GM12878 (cell line): Measurements from ENCODE around the gene KLHDC1. TPM values are rescaled to one million over a fixed set of nuclear protein-coding genes. Genes with fewer than 3 reads are reported as not detected.
A peak's percentile ranks its signal among the peaks of the same experiment; 100 is the strongest.

ENCODE experiments used
- ATAC-seq: fragments of 200-7000 bp; cut with Tn5 transposase; 3 replicates; pipeline ENCODE4 v1.9.1; 2020; ENCODE audit warnings: mild to moderate bottlenecking, moderate library complexity
- BruUV-seq: library from RNA; stranded (reverse); fragments of 400-500 nt; replicated peaks from 2 replicates; lab custom pipeline; 2021; lab: Mats Ljungman, UMichigan
- CTCF ChIA-PET: fragments of 300-600 bp; sonication (Branson Sonifier 250); formaldehyde crosslinking; extraction: SDS; loops from one replicate; lab custom pipeline; 2021; ENCODE audit warnings: inconsistent platforms; lab: Yijun Ruan, JAX
- POLR2A ChIA-PET: fragments of 350-600 bp; formaldehyde crosslinking; extraction: SDS; loops from one replicate; lab custom pipeline; 2021; ENCODE audit warnings: inconsistent platforms; lab: Charles Lee
- RAD21 ChIA-PET: fragments of 300-600 bp; sonication (Branson Sonifier 250); formaldehyde crosslinking; loops from one replicate; lab custom pipeline; 2023; ENCODE audit warnings: antibody characterized with exemption; ENCODE audit not compliant: unreplicated experiment; lab: Charles Lee
- SMC1A ChIA-PET: fragments of 300-600 bp; sonication (Branson Sonifier 250); formaldehyde crosslinking; loops from one replicate; lab custom pipeline; 2023; ENCODE audit not compliant: unreplicated experiment, uncharacterized antibody; lab: Charles Lee
- DNase-seq: peaks from one replicate; pipeline ENCODE4 v3.0.0-alpha.2; 2011; ENCODE audit warnings: low read depth, low spot score
- FAIRE-seq: peaks from 3 replicates; lab custom pipeline; 2011; peaks lifted over from hg19 to GRCh38; lab: Jason Lieb, UNC
- H2AFZ ChIP-seq: 2 replicates; pipeline ENCODE4 v1.6.0; 2011; ENCODE audit warnings: low read depth, low read length, control low read depth; ENCODE audit not compliant: control insufficient read depth
- H3K27ac ChIP-seq: 2 replicates; pipeline ENCODE4 v1.5.1; 2011; ENCODE audit warnings: control low read depth; ENCODE audit not compliant: control insufficient read depth, insufficient read depth
- H3K27me3 ChIP-seq, 2 experiments: replicated peaks in 1 of 2; 2 replicates each; pipeline versions ENCODE4 v1.6.0 to v1.6.1; 2011; ENCODE audit warnings: low read length in 1 of 2; ENCODE audit not compliant: control insufficient read depth in 2 of 2, insufficient read depth in 2 of 2
- H3K36me3 ChIP-seq, 2 experiments: 2 replicates each; pipeline ENCODE4 v1.5.1; 2011; ENCODE audit warnings: low read length in 1 of 2; ENCODE audit not compliant: control insufficient read depth in 2 of 2, insufficient read depth in 2 of 2
- H3K4me1 ChIP-seq: 2 replicates; pipeline ENCODE4 v1.6.1; 2011; ENCODE audit warnings: mild to moderate bottlenecking, low read length, moderate library complexity, mixed read lengths; ENCODE audit not compliant: control insufficient read depth, insufficient read depth
- H3K4me2 ChIP-seq: 2 replicates; pipeline ENCODE4 v1.6.0; 2011; ENCODE audit warnings: control low read depth; ENCODE audit not compliant: control insufficient read depth, insufficient read depth
- H3K4me3 ChIP-seq: fragments of 200-600 bp; sonication (generic); 2 replicates; pipeline ENCODE4 v1.5.1; 2016
- H3K79me2 ChIP-seq: 2 replicates; pipeline ENCODE4 v1.6.0; 2011; ENCODE audit warnings: low read length; ENCODE audit not compliant: control insufficient read depth, insufficient read depth
- H3K9ac ChIP-seq: 2 replicates; pipeline ENCODE4 v1.8.0; 2011; ENCODE audit warnings: low read length, control low read depth, mixed read lengths; ENCODE audit not compliant: control insufficient read depth, insufficient read depth
- H3K9me3 ChIP-seq: replicated peaks from 3 replicates; pipeline ENCODE4 v1.5.1; 2011; ENCODE audit warnings: mild to moderate bottlenecking, low read length; ENCODE audit not compliant: control insufficient read depth, insufficient read depth
- H4K20me1 ChIP-seq: 2 replicates; pipeline ENCODE4 v1.6.0; 2011; ENCODE audit not compliant: control insufficient read depth, insufficient read depth
- EED ChIP-seq: sonication (generic); IDR thresholded peaks from 2 replicates; pipeline ENCODE4 v1.6.1; 2016; ENCODE audit warnings: antibody characterized with exemption, low read depth
- WGBS: methylation state at CpG from one replicate; pipeline ENCODE4 v1.1.6; 2016; ENCODE audit warnings: low lambda C conversion rate; ENCODE audit not compliant: insufficient replicate concordance, insufficient coverage; ENCODE audit errors: missing lambda C conversion rate; 5-methylcytosine and 5-hydroxymethylcytosine counted together
- in situ Hi-C: fragments of 300-500 bp; cut with MboI; formaldehyde crosslinking; loops from 9 replicates; pipeline ENCODE4 v1.14.3; 2018; ENCODE audit warnings: mixed read lengths
- intact Hi-C: fragments of 100-400 bp; cut with micrococcal nuclease; formaldehyde crosslinking; loops from one replicate; pipeline ENCODE4 v1.14.2; 2022; ENCODE audit not compliant: unreplicated experiment
- polyA plus RNA-seq, 11 experiments: library from polyadenylated mRNA; depleted of rRNA in 4 of 11; unstranded in 6 of 11; stranded (reverse) in 5 of 11; fragments of >200 nt; fragmentation: Nextera tagmentation in 4 of 11; fragmentation: Illumina TruSeq in 1 of 11; extraction: Ambion mirVana in 4 of 11; extraction: Trizol in 1 of 11; gene quantifications; 1 replicate in 1 of 11; 2 replicates in 10 of 11; pipeline versions ENCODE4 v1.2.1 to v1.2.3, GENCODE V29; 2011 to 2016; ENCODE audit warnings: inconsistent platforms in 2 of 11, missing spikeins in 2 of 11, low read depth in 1 of 11
- total RNA-seq, 4 experiments: library from RNA; depleted of rRNA in 3 of 4; stranded (reverse); fragments of >200 nt in 3 of 4; fragmentation: Illumina TruSeq in 1 of 4; extraction: Trizol in 1 of 4; gene quantifications; 2 replicates each; pipeline versions ENCODE4 v1.2.1 to v1.2.3, GENCODE V29; 2013 to 2021
- TF ChIP-seq, protein P1 (sequence below): IDR thresholded peaks from 2 replicates; pipeline ENCODE4 v1.6.1; 2011; ENCODE audit warnings: low read depth, mild to moderate bottlenecking, low read length, moderate library complexity, borderline replicate concordance; ENCODE audit errors: extremely low read depth
- TF ChIP-seq, protein P2 (sequence below), 3 experiments: IDR thresholded peaks in 2 of 3; conservative IDR thresholded peaks in 1 of 3; 2 replicates each; pipeline ENCODE4 v1.5.1; 2011; ENCODE audit warnings: low read depth in 3 of 3, low read length in 3 of 3, mild to moderate bottlenecking in 3 of 3, control low read depth in 2 of 3, moderate library complexity in 2 of 3, inconsistent platforms in 1 of 3, mixed read lengths in 1 of 3; ENCODE audit not compliant: control insufficient read depth in 2 of 3, insufficient read depth in 1 of 3; ENCODE audit errors: extremely low read depth in 1 of 3

KLHDC1 gene
- total and polyA plus RNA-seq, 10 of the 15 experiments (the other 5 are each of a cell fraction or from before 2014, with no cell fraction given): 0.22 to 0.98 (median 0.55) TPM

DNA sequence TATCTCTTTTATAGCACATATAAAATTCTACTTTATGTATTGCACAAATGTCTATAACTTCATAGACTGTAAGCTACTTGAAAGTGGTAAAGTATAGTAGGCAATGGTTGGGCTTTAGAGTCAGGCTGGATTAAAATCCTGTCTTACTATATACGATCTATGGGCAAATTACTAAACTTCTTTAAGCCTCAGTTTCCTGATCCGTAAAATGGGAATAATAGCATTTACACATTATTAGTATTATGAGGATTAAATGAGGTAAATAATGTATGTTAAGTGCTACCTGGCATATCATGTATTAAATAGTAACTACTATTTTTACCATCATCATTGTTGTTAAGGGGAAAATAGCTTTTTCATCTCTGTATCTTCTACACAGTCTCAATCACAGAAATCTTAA is 19.3 kb upstream of the KLHDC1 start (continued):
- TF ChIP-seq, protein P1, sequence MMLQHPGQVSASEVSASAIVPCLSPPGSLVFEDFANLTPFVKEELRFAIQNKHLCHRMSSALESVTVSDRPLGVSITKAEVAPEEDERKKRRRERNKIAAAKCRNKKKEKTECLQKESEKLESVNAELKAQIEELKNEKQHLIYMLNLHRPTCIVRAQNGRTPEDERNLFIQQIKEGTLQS: no peak
- TF ChIP-seq, all 136 proteins: peak for 0

DNA sequence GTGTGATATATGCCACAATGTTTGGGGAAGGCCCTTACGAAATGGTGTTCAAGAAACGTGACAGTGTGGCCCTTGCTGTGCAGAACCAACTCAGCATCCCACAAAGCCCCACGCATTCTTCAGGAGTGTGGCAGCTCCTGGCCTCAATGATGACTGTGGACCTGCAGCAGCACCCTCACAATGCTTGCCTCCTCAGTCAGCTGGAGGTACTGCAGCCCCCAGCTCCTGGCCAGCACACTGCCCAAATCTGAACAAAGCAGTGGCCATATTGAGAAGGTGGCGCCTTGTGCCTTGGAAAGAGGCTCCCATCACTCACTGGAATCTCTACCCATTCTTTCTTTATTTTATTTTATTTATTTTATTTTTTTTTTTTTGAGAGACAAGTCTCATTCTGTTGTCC is 15.3 kb upstream of the KLHDC1 start:
- H3K9me3 ChIP-seq: no peaks in the 10 kb centered on the region
- CTCF ChIA-PET: interaction anchor here (0.7 kb wide), 1 partner anchor 13 kb away, joined by 3 read pairs; no protein-coding TSS in a partner anchor
- SMC1A ChIA-PET: no interaction called here
- H2AFZ ChIP-seq: no peak overlapping the region
- no peaks in the 10 kb centered on the region for H3K4me1 ChIP-seq
- peaks cover 3 to 7% of the 10 kb centered on the region in 2 experiments; a peak in 3 of 4 replicates for H3K36me3 ChIP-seq
- ATAC-seq (peak; percentile 84), FAIRE-seq (no peak), DNase-seq (no peak)
- intact Hi-C loops: no loop called here
- WGBS: 98% methylated on average over 4 of the region's 4 CpGs
- H3K9ac ChIP-seq: no peak overlapping the region
- no peak overlapping the region for H3K27ac ChIP-seq
- H3K4me2 ChIP-seq: no peak overlapping the region
- in situ Hi-C loops: no loop called here
- no peaks in the 10 kb centered on the region for H3K27me3 ChIP-seq
- TF ChIP-seq, protein P2, sequence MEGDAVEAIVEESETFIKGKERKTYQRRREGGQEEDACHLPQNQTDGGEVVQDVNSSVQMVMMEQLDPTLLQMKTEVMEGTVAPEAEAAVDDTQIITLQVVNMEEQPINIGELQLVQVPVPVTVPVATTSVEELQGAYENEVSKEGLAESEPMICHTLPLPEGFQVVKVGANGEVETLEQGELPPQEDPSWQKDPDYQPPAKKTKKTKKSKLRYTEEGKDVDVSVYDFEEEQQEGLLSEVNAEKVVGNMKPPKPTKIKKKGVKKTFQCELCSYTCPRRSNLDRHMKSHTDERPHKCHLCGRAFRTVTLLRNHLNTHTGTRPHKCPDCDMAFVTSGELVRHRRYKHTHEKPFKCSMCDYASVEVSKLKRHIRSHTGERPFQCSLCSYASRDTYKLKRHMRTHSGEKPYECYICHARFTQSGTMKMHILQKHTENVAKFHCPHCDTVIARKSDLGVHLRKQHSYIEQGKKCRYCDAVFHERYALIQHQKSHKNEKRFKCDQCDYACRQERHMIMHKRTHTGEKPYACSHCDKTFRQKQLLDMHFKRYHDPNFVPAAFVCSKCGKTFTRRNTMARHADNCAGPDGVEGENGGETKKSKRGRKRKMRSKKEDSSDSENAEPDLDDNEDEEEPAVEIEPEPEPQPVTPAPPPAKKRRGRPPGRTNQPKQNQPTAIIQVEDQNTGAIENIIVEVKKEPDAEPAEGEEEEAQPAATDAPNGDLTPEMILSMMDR (IDR thresholded peaks at IDR 0.05 in 2 of 3, conservative IDR thresholded peaks at IDR 0.05 in 1 of 3; ENCODE audit: control insufficient read depth in 2 of 3, extremely low read depth in 1 of 3, insufficient read depth in 1 of 3, low read depth in 3 of 3, low read length in 3 of 3): peak in 2 of 3 experiments; percentile 10 to 29; a peak in 1 of 6 replicates
- no peak for TF ChIP-seq EED
- H4K20me1 ChIP-seq: no peaks in the 10 kb centered on the region
- POLR2A ChIA-PET: interaction anchor here (0.7 to 1.4 kb wide), 2 partner anchors 11 to 21 kb away, joined by 3 read pairs; partner anchors contain the start of gene POLE2
- no peak overlapping the region for H3K4me3 ChIP-seq
- H3K79me2 ChIP-seq: no peaks in the 10 kb centered on the region
- no TSS peak for BruUV-seq
- RAD21 ChIA-PET: no interaction called here
